K562 (cell line): ENCODE results near the gene RBMX. TPM values are rescaled to one million over a fixed set of nuclear protein-coding genes. Genes with fewer than 3 reads are reported as not detected.

Experiments used
- ATAC-seq: fragments of 200-7000 bp; cut with Tn5 transposase; 3 replicates; pipeline ENCODE4 v1.9.1; 2020; ENCODE audit warnings: moderate library complexity
- BruUV-seq: library from RNA; stranded (reverse); fragments of 400-500 nt; replicated peaks from 2 replicates; lab custom pipeline; 2021; lab: Mats Ljungman, UMichigan
- CTCF ChIA-PET: fragments of 300-600 bp; formaldehyde crosslinking; extraction: SDS; loops from one replicate; lab custom pipeline; 2021; ENCODE audit warnings: low intra/inter-chr PET ratio; lab: Yijun Ruan, JAX
- POLR2A ChIA-PET: fragments of 300-600, 350-650 bp; sonication (Branson Sonifier 250); formaldehyde crosslinking; extraction: SDS; loops from one replicate; lab custom pipeline; 2021; ENCODE audit warnings: antibody characterized with exemption, inconsistent platforms; lab: Yijun Ruan, JAX
- DNase-seq, 4 experiments: peaks; one replicate each; pipeline versions ENCODE4 v3.0.0 to v3.0.0-alpha.2; 2011 to 2018; ENCODE audit warnings: low spot score in 3 of 4, mixed read lengths in 3 of 4; ENCODE audit errors: extremely low read depth in 1 of 4
- FAIRE-seq: peaks from 2 replicates; lab custom pipeline; 2011; peaks lifted over from hg19 to GRCh38; lab: Jason Lieb, UNC
- H2AFZ ChIP-seq: 2 replicates; pipeline ENCODE4 v1.6.0; 2011; ENCODE audit warnings: low read depth, low read length, control low read depth, inconsistent platforms
- H3K27ac ChIP-seq: fragments of 200-600 bp; 3 replicates; pipeline ENCODE4 v1.8.0; 2011; ENCODE audit warnings: low read depth, mild to moderate bottlenecking, control low read depth, inconsistent platforms, low read length, moderate library complexity, mixed read lengths; ENCODE audit errors: extremely low read depth
- H3K27me3 ChIP-seq, 2 experiments: fragments of 300-600 bp in 1 of 2; 2 replicates in 1 of 2; 3 replicates in 1 of 2; pipeline versions ENCODE4 v1.6.0 to v1.8.0; 2011; ENCODE audit warnings: inconsistent platforms in 2 of 2, low read length in 2 of 2, mild to moderate bottlenecking in 1 of 2, mixed read lengths in 1 of 2, moderate library complexity in 1 of 2; ENCODE audit not compliant: control insufficient read depth in 2 of 2, insufficient read depth in 2 of 2
- H3K36me3 ChIP-seq: fragments of 300-600 bp; 3 replicates; pipeline ENCODE4 v1.8.0; 2011; ENCODE audit warnings: mild to moderate bottlenecking, low read length, inconsistent platforms; ENCODE audit not compliant: control insufficient read depth, insufficient read depth
- H3K4me1 ChIP-seq, 2 experiments: fragments of 200-600 bp in 1 of 2; replicated peaks in 1 of 2; 2 replicates in 1 of 2; 3 replicates in 1 of 2; pipeline versions ENCODE4 v1.5.1 to v1.8.0; 2011; ENCODE audit warnings: inconsistent platforms in 2 of 2, low read length in 2 of 2, mild to moderate bottlenecking in 1 of 2, mixed read lengths in 1 of 2, moderate library complexity in 1 of 2; ENCODE audit not compliant: control insufficient read depth in 2 of 2, insufficient read depth in 2 of 2
- H3K4me2 ChIP-seq: 2 replicates; pipeline ENCODE4 v1.6.1; 2011; ENCODE audit warnings: low read length, control low read depth, inconsistent platforms, mixed read lengths; ENCODE audit not compliant: insufficient read depth
- H3K4me3 ChIP-seq: fragments of 200-600 bp; sonication (generic), shearing (Covaris generic); 2 replicates; pipeline ENCODE4 v1.5.1; 2016; ENCODE audit warnings: control low read depth, inconsistent platforms
- H3K79me2 ChIP-seq: fragments of 200-600 bp; 3 replicates; pipeline ENCODE4 v1.8.0; 2011; ENCODE audit warnings: low read length, inconsistent platforms; ENCODE audit not compliant: control insufficient read depth, insufficient read depth
- H3K9ac ChIP-seq, 2 experiments: 2 replicates each; pipeline versions ENCODE4 v1.6.0 to v1.6.1; 2011; ENCODE audit warnings: low read depth in 2 of 2, low read length in 2 of 2, control low read depth in 1 of 2, inconsistent platforms in 1 of 2, mild to moderate bottlenecking in 1 of 2, mixed read lengths in 1 of 2; ENCODE audit not compliant: insufficient read depth in 1 of 2
- H3K9me1 ChIP-seq: one replicate; pipeline ENCODE4 v1.6.0; 2011; ENCODE audit warnings: inconsistent platforms, mild to moderate bottlenecking, low read length, moderate library complexity; ENCODE audit not compliant: control insufficient read depth, insufficient read depth
- H3K9me3 ChIP-seq: replicated peaks from 2 replicates; pipeline ENCODE4 v1.5.1; 2011; ENCODE audit warnings: low read depth, low read length, inconsistent platforms; ENCODE audit not compliant: control insufficient read depth, insufficient read depth
- H4K20me1 ChIP-seq: replicated peaks from 2 replicates; pipeline ENCODE4 v1.6.1; 2011; ENCODE audit warnings: low read length, inconsistent platforms, mixed read lengths; ENCODE audit not compliant: control insufficient read depth, insufficient read depth
- BDP1 ChIP-seq: IDR thresholded peaks from 3 replicates; pipeline ENCODE4 v1.6.1; 2011; ENCODE audit not compliant: insufficient read length, insufficient read depth
- IFI16 ChIP-seq: fragments of 250-450 bp; sonication (Bioruptor Pico); IDR thresholded peaks from 2 replicates; pipeline ENCODE4 v2.1.2; 2022; ENCODE audit warnings: mild to moderate bottlenecking, inconsistent platforms
- MCM3 ChIP-seq: fragments of 450-650 bp; IDR thresholded peaks from 2 replicates; pipeline ENCODE4 v1.6.1; 2016
- POLR2A ChIP-seq: fragments of 450-650 bp; conservative IDR thresholded peaks from 2 replicates; pipeline ENCODE4 v1.6.1; 2016
- STAT5B ChIP-seq: fragments of 250-450 bp; sonication (Bioruptor Pico); IDR thresholded peaks from 2 replicates; pipeline ENCODE4 v1.8.0; 2021; ENCODE audit warnings: mild to moderate bottlenecking, inconsistent platforms
- ZNF263 ChIP-seq: sonication (generic); formaldehyde crosslinking; IDR thresholded peaks from 2 replicates; pipeline ENCODE4 v1.8.0; 2022; ENCODE audit warnings: mild to moderate bottlenecking, missing genetic modification reagents, borderline replicate concordance
- WGBS: fragments of 100-300 bp; shearing (Covaris generic); methylation state at CpG from one replicate; pipeline ENCODE4 v1.1.6; 2016; ENCODE audit warnings: low coverage, mixed read lengths; ENCODE audit not compliant: insufficient coverage; ENCODE audit errors: missing lambda C conversion rate; 5-methylcytosine and 5-hydroxymethylcytosine counted together
- in situ Hi-C: fragments of 300-500 bp; cut with MboI; formaldehyde crosslinking; loops from 4 replicates; pipeline ENCODE4 v1.15.0; 2018; ENCODE audit warnings: inconsistent platforms, mixed read lengths
- intact Hi-C: fragments of 100-400 bp; cut with micrococcal nuclease; formaldehyde crosslinking; loops from 2 replicates; pipeline ENCODE4 v1.14.2; 2022
- polyA plus RNA-seq, 8 experiments: library from polyadenylated mRNA; depleted of rRNA in 4 of 8; stranded (reverse) in 5 of 8; unstranded in 3 of 8; fragments of >200 nt; fragmentation: Nextera tagmentation in 2 of 8; fragmentation: Illumina TruSeq in 1 of 8; extraction: Ambion mirVana in 2 of 8; extraction: Trizol in 1 of 8; gene quantifications; 2 replicates each; pipeline versions ENCODE4 v1.2.1 to v1.2.3, GENCODE V29; 2011 to 2014; ENCODE audit warnings: inconsistent platforms in 1 of 8, missing spikeins in 1 of 8
- total RNA-seq, 7 experiments: library from RNA; depleted of rRNA in 6 of 7; stranded (reverse); fragments of >200 nt in 6 of 7; fragmentation: Illumina TruSeq in 2 of 7; extraction: Trizol in 2 of 7; gene quantifications; 2 replicates each; pipeline versions ENCODE4 v1.2.1 to v1.2.3, GENCODE V29; 2011 to 2021; ENCODE audit warnings: low replicate concordance in 1 of 7
- TF ChIP-seq, protein P1 (sequence below): fragments of 450-650 bp; formaldehyde crosslinking; IDR thresholded peaks from 2 replicates; pipeline ENCODE4 v1.4.0; 2020; ENCODE audit warnings: mild to moderate bottlenecking, moderate library complexity
- TF ChIP-seq, protein P2 (sequence below): fragments of 450-650 bp; formaldehyde crosslinking; IDR thresholded peaks from 2 replicates; pipeline ENCODE4 v1.4.0; 2022; ENCODE audit warnings: mild to moderate bottlenecking, moderate library complexity
- TF ChIP-seq, protein P3 (sequence below): fragments of 450-650 bp; formaldehyde crosslinking; IDR thresholded peaks from 2 replicates; pipeline ENCODE4 v1.4.0; 2020; ENCODE audit warnings: mild to moderate bottlenecking
- TF ChIP-seq, protein P4 (sequence below): fragments of 450-650 bp; IDR thresholded peaks from 2 replicates; pipeline ENCODE4 v1.6.1; 2016; ENCODE audit warnings: borderline replicate concordance
- TF ChIP-seq, protein P5 (sequence below): IDR thresholded peaks from 3 replicates; pipeline ENCODE4 v1.6.1; 2011; ENCODE audit warnings: borderline replicate concordance, mild to moderate bottlenecking, moderate library complexity; ENCODE audit not compliant: insufficient read length; ENCODE audit errors: extremely low read depth
- TF ChIP-seq, protein P6 (sequence below): fragments of 450-650 bp; formaldehyde crosslinking; IDR thresholded peaks from 2 replicates; pipeline ENCODE4 v1.4.0; 2020; ENCODE audit warnings: mild to moderate bottlenecking, mixed read lengths

Gene RBMX
- total and polyA plus RNA-seq, 9 of the 15 experiments (the other 6 are each of a cell fraction or from before 2014, with no cell fraction given) = 405 to 671 (median 540) TPM

DNA sequence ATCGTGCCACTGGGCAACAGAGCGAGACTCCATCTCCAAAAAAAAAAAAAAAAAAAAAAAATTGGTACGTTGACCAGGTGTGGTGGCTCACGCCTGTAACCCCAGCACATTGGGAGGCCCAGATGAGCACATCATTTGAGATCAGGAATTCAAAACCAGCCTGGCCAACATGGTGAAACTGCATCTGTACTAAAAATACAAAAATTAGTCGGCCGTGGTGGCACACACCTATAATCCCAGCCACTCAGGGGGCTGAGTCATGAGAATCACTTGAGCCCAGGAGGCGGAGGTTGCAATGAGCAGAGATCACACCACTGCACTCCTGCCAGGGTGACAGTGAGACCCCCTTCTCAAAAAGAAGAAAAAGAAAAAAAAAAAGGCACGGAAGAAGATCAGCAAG lies 24.5 kb downstream of the RBMX start:
- CTCF ChIA-PET = no interaction called here
- H3K36me3 ChIP-seq = peaks cover 24% of the 10 kb centered on the region; the same call in 2 of the 3 replicates
- no peak overlapping the region for H3K27ac ChIP-seq
- intact Hi-C loops = no loop called here
- no peak for ATAC-seq
- no peak overlapping the region for H2AFZ ChIP-seq
- no peaks in the 10 kb centered on the region for H3K27me3 ChIP-seq
- H4K20me1 ChIP-seq = no peaks in the 10 kb centered on the region
- no peak for DNase-seq
- BruUV-seq = no TSS peak
- 85% methylated on average over 4 of the region's 8 CpGs for whole genome bisulfite sequencing
- H3K9me3 ChIP-seq = no peaks in the 10 kb centered on the region
- TF ChIP-seq BDP1 = no peak
- TF ChIP-seq MCM3 = no peak
- TF ChIP-seq STAT5B = no peak
- TF ChIP-seq, protein P1, sequence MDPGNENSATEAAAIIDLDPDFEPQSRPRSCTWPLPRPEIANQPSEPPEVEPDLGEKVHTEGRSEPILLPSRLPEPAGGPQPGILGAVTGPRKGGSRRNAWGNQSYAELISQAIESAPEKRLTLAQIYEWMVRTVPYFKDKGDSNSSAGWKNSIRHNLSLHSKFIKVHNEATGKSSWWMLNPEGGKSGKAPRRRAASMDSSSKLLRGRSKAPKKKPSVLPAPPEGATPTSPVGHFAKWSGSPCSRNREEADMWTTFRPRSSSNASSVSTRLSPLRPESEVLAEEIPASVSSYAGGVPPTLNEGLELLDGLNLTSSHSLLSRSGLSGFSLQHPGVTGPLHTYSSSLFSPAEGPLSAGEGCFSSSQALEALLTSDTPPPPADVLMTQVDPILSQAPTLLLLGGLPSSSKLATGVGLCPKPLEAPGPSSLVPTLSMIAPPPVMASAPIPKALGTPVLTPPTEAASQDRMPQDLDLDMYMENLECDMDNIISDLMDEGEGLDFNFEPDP (CRISPR knock-in tag) = no peak
- TF ChIP-seq POLR2A = no peak
- TF ChIP-seq, protein P2, sequence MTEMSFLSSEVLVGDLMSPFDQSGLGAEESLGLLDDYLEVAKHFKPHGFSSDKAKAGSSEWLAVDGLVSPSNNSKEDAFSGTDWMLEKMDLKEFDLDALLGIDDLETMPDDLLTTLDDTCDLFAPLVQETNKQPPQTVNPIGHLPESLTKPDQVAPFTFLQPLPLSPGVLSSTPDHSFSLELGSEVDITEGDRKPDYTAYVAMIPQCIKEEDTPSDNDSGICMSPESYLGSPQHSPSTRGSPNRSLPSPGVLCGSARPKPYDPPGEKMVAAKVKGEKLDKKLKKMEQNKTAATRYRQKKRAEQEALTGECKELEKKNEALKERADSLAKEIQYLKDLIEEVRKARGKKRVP = no peak
- no peak for TF ChIP-seq ZNF263 (CRISPR knock-in tag)
- TF ChIP-seq, protein P3, sequence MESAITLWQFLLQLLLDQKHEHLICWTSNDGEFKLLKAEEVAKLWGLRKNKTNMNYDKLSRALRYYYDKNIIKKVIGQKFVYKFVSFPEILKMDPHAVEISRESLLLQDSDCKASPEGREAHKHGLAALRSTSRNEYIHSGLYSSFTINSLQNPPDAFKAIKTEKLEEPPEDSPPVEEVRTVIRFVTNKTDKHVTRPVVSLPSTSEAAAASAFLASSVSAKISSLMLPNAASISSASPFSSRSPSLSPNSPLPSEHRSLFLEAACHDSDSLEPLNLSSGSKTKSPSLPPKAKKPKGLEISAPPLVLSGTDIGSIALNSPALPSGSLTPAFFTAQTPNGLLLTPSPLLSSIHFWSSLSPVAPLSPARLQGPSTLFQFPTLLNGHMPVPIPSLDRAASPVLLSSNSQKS (CRISPR knock-in tag) = no peak
- TF ChIP-seq, protein P4, sequence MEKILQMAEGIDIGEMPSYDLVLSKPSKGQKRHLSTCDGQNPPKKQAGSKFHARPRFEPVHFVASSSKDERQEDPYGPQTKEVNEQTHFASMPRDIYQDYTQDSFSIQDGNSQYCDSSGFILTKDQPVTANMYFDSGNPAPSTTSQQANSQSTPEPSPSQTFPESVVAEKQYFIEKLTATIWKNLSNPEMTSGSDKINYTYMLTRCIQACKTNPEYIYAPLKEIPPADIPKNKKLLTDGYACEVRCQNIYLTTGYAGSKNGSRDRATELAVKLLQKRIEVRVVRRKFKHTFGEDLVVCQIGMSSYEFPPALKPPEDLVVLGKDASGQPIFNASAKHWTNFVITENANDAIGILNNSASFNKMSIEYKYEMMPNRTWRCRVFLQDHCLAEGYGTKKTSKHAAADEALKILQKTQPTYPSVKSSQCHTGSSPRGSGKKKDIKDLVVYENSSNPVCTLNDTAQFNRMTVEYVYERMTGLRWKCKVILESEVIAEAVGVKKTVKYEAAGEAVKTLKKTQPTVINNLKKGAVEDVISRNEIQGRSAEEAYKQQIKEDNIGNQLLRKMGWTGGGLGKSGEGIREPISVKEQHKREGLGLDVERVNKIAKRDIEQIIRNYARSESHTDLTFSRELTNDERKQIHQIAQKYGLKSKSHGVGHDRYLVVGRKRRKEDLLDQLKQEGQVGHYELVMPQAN = no peak
- TF ChIP-seq, protein P5, sequence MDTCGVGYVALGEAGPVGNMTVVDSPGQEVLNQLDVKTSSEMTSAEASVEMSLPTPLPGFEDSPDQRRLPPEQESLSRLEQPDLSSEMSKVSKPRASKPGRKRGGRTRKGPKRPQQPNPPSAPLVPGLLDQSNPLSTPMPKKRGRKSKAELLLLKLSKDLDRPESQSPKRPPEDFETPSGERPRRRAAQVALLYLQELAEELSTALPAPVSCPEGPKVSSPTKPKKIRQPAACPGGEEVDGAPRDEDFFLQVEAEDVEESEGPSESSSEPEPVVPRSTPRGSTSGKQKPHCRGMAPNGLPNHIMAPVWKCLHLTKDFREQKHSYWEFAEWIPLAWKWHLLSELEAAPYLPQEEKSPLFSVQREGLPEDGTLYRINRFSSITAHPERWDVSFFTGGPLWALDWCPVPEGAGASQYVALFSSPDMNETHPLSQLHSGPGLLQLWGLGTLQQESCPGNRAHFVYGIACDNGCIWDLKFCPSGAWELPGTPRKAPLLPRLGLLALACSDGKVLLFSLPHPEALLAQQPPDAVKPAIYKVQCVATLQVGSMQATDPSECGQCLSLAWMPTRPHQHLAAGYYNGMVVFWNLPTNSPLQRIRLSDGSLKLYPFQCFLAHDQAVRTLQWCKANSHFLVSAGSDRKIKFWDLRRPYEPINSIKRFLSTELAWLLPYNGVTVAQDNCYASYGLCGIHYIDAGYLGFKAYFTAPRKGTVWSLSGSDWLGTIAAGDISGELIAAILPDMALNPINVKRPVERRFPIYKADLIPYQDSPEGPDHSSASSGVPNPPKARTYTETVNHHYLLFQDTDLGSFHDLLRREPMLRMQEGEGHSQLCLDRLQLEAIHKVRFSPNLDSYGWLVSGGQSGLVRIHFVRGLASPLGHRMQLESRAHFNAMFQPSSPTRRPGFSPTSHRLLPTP = no peak
- TF ChIP-seq, protein P6, sequence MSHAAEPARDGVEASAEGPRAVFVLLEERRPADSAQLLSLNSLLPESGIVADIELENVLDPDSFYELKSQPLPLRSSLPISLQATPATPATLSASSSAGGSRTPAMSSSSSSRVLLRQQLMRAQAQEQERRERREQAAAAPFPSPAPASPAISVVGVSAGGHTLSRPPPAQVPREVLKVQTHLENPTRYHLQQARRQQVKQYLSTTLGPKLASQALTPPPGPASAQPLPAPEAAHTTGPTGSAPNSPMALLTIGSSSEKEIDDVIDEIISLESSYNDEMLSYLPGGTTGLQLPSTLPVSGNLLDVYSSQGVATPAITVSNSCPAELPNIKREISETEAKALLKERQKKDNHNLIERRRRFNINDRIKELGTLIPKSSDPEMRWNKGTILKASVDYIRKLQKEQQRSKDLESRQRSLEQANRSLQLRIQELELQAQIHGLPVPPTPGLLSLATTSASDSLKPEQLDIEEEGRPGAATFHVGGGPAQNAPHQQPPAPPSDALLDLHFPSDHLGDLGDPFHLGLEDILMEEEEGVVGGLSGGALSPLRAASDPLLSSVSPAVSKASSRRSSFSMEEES (CRISPR knock-in tag) = no peak
- no peak for TF ChIP-seq IFI16 (CRISPR knock-in tag)
- in situ Hi-C loops = no loop called here
- no peaks in the 10 kb centered on the region for H3K4me1 ChIP-seq
- H3K9me1 ChIP-seq = no peaks in the 10 kb centered on the region
- no peak overlapping the region for H3K9ac ChIP-seq
- no peak overlapping the region for H3K4me3 ChIP-seq
- no peaks in the 10 kb centered on the region for H3K79me2 ChIP-seq
- no peak overlapping the region for H3K4me2 ChIP-seq
- POLR2A ChIA-PET = no interaction called here
- FAIRE-seq = no peak
